Spleen (tissue), 11 donors: ENCODE data around the gene CNP. TPM values are rescaled to one million over a fixed set of nuclear protein-coding genes. Genes with fewer than 3 reads are reported as not detected.

Experiments used
- DNase-seq: peaks from one replicate; pipeline ENCODE4 v3.0.0-alpha.2; 2020
- H3K27ac ChIP-seq, 8 donors: fragments of 200-600 bp; sonication (generic) in 7 of 8; 1 replicate in 4 of 8; 2 replicates in 4 of 8; pipeline versions ENCODE4 v1.5.0 to v1.8.0; 2016 to 2021; ENCODE audit warnings: inconsistent platforms in 4 of 8, mild to moderate bottlenecking in 4 of 8, moderate library complexity in 1 of 8
- H3K27me3 ChIP-seq, 7 donors: fragments of 200-600 bp; sonication (generic) in 6 of 7; replicated peaks in 1 of 7; 1 replicate in 4 of 7; 2 replicates in 3 of 7; pipeline versions ENCODE4 v1.5.0 to v1.8.0; 2016 to 2021; ENCODE audit warnings: inconsistent platforms in 3 of 7, mild to moderate bottlenecking in 1 of 7
- H3K36me3 ChIP-seq, 6 donors: fragments of 200-600 bp; sonication (generic) in 5 of 6; 1 replicate in 4 of 6; 2 replicates in 2 of 6; pipeline versions ENCODE4 v1.5.0 to v1.8.0; 2016 to 2021; ENCODE audit warnings: inconsistent platforms in 2 of 6
- H3K4me1 ChIP-seq, 6 donors: fragments of 200-600 bp; sonication (generic) in 5 of 6; 1 replicate in 3 of 6; 2 replicates in 3 of 6; pipeline versions ENCODE4 v1.5.0 to v1.8.0; 2016 to 2021; ENCODE audit warnings: inconsistent platforms in 3 of 6
- H3K4me3 ChIP-seq, 8 donors: fragments of 200-600 bp; sonication (generic) in 7 of 8; 1 replicate in 4 of 8; 2 replicates in 4 of 8; pipeline versions ENCODE4 v1.5.0 to v1.8.0; 2016 to 2021; ENCODE audit warnings: inconsistent platforms in 4 of 8, mild to moderate bottlenecking in 4 of 8, moderate library complexity in 2 of 8
- H3K9me3 ChIP-seq, 8 donors: fragments of 200-600 bp; sonication (generic) in 7 of 8; 1 replicate in 4 of 8; 2 replicates in 4 of 8; pipeline versions ENCODE4 v1.5.0 to v1.8.0; 2016 to 2021; ENCODE audit warnings: inconsistent platforms in 4 of 8
- POLR2A ChIP-seq, 3 donors: fragments of 450-650 bp; IDR thresholded peaks; one replicate each; pipeline ENCODE4 v1.5.1; 2017; ENCODE audit warnings: antibody characterized with exemption in 3 of 3, mild to moderate bottlenecking in 1 of 3
- POLR2AphosphoS5 ChIP-seq, 3 donors: sonication (generic); formaldehyde crosslinking; IDR thresholded peaks; one replicate each; pipeline ENCODE4 v1.5.1; 2017; ENCODE audit warnings: antibody characterized with exemption in 3 of 3
- whole genome bisulfite sequencing, 5 donors: extraction: QIAGEN DNeasy Blood & Tissue Kit in 3 of 5; methylation state at CpG; one replicate each; pipeline versions ENCODE4 v1.1.5 to v1.1.7; 2013 to 2018; 5-methylcytosine and 5-hydroxymethylcytosine counted together
- intact Hi-C: fragments of 100-400 bp; cut with DNase I; formaldehyde crosslinking; loops from one replicate; pipeline ENCODE4 v1.15.0; 2023; ENCODE audit warnings: low total_unique reads
- polyA plus RNA-seq, 3 donors: library from polyadenylated mRNA; stranded (reverse); fragments of 200-250 nt; gene quantifications; one replicate each; pipeline ENCODE4 v1.2.1, GENCODE V29; 2013
- total RNA-seq, 7 donors: library from RNA; depleted of rRNA in 3 of 7; stranded (reverse); fragments of >200 nt in 3 of 7; fragmentation: NEBNext Ultra II Directional in 4 of 7; extraction: Animal tissue kit (Norgen Biotek cat#: 25700) in 4 of 7; gene quantifications; one replicate each; pipeline versions ENCODE4 v1.1.0 to v1.2.1, GENCODE V29; 2016 to 2021
- TF ChIP-seq, protein P1 (sequence below), 11 experiments: fragments of 200-600 bp in 7 of 11; fragments of 450-650 bp in 4 of 11; sonication (generic) in 4 of 11; IDR thresholded peaks in 8 of 11; conservative IDR thresholded peaks in 3 of 11; 1 replicate in 7 of 11; 2 replicates in 4 of 11; pipeline versions ENCODE4 v1.4.0 to v1.8.0; 2016 to 2021; ENCODE audit warnings: antibody characterized with exemption in 11 of 11, inconsistent platforms in 4 of 11, mild to moderate bottlenecking in 1 of 11
- donor health status: healthy with polysubstance abuse.
- donor health status: DM: no; HTN: no; CAD: no; lungs with moderate emphysema.
- donor health status: DM: no; HTN: no; CAD: no.
- donor health status: Bipolar disorder and iron deficiency.
- donor health status: healthy.
- donor health status: DM: no; HTN: no; CAD: no.
- donor health status: DM: yes; HTN: yes; CAD: no.

Gene CNP
- total and polyA plus RNA-seq, 10 donors = 22.3 to 49.8 (median 41.7) TPM

DNA sequence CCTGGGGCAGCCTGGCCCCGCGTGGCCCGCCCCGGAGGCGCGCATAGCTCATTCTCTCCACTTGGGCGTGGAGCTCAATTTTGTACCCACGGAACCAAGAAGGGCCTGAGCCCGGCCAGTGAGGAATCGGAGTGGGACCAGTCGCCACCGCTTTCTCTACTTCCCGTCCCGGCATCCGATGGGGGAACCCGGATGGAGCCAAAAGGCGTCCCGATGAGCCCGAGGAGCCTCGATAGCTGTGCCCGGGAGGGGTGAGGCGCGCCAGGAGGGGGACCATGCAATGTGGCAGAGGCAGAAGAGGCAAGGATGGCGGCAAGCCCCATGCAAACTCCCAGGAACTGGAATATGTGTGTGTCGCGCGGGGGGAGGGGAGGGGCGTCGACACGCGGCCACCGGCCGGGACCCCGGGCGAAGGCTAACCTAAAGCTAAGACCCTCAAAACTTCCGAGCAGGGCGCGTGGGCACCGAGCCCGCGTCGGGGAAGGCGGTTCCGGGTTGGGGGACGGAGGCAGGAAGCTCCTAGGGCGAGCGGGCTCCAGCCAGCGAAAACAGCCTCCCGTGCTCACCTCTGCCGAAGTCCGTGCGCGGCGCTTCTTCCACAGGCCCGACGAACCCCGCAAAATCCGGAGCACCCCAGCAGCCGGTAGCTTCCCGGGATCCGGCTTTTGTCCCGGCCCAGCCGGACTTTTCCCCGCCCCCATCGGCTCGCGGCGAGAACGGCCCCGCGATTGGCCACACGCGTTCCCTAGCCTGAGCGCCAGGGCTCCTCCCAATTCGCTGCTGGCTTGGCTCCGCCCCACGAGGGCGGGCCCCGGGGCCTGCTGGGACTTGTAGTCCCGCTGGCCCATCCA lies 48.1 kb upstream of the CNP start, which contains the start of gene ACLY:
ACLY (minus strand) TSS at position 638 of the 851 bp plus-strand sequence. CDS start 5,078 bp downstream, outside the sequence.
- Histone ChIP-seq H3K27ac (peak within 1 kb of the TSS; percentile 77 to 93 (median 90)), H3K36me3 (peaks cover 0 to 9% (median 2%) of the 10 kb centered on the region in 6 donors), H3K4me3 (peak within 1 kb of the TSS; percentile 79 to 99 (median 95)), H3K27me3 (no peaks in the 10 kb centered on the region), H3K9me3 (no peaks in the 10 kb centered on the region), H3K4me1 (peaks cover 10 to 55% (median 36%) of the 10 kb centered on the region in 6 donors)
- WGBS, 5 donors = 0 to 1% (median 1%) methylated on average over 30 to 80 of the region's 80 CpGs
- DNase-seq = peak; percentile 99
- intact Hi-C loops = no loop called here
- peak in 2 of 3 donors; percentile 46 to 63 for TF ChIP-seq POLR2A (IDR thresholded peaks at IDR 0.05)
- TF ChIP-seq, protein P1, sequence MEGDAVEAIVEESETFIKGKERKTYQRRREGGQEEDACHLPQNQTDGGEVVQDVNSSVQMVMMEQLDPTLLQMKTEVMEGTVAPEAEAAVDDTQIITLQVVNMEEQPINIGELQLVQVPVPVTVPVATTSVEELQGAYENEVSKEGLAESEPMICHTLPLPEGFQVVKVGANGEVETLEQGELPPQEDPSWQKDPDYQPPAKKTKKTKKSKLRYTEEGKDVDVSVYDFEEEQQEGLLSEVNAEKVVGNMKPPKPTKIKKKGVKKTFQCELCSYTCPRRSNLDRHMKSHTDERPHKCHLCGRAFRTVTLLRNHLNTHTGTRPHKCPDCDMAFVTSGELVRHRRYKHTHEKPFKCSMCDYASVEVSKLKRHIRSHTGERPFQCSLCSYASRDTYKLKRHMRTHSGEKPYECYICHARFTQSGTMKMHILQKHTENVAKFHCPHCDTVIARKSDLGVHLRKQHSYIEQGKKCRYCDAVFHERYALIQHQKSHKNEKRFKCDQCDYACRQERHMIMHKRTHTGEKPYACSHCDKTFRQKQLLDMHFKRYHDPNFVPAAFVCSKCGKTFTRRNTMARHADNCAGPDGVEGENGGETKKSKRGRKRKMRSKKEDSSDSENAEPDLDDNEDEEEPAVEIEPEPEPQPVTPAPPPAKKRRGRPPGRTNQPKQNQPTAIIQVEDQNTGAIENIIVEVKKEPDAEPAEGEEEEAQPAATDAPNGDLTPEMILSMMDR (IDR thresholded peaks at IDR 0.05 in 8 of 11, conservative IDR thresholded peaks at IDR 0.05 in 3 of 11) = peak in 2 of 11 experiments; percentile 13 to 24
- peak; percentile 82 to 91 (median 87) for TF ChIP-seq POLR2AphosphoS5 (IDR thresholded peaks at IDR 0.05)

DNA sequence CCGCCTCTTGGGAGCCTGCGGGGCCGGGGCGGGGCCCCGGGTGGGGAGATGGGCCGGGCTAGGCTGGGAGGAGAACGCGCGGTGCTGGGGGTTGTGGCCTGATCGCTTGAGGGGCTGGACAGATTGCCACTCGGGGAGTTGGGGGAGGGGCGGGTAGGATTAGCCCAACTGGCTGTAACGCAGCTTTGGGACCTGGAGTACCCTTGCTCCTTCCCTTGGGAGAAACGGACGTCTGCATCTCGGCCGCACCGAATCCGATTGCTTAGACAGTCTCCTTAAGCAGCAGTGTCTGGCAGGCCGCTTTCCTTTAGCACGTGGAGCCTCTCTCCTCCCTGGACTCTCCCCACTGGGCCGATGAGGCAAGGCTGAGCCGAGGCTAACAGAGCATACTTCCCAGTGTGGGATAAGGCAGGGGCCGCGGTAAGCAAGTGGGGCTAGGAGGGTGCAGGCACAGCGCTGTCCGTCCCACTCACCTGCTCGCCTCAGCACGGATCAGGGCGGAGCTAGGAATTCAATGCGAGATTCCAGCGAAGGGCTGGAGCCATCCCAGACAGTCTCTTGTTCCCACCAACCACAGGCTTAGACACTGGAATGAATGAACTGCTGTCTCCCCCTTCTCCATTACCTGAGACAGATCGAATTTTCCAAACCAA lies 47.3 kb upstream of the CNP start:
- H3K4me3 ChIP-seq = peak overlapping the region; percentile 79 to 99 (median 95)
- peaks cover 10 to 49% (median 33%) of the 10 kb centered on the region in 6 donors for H3K4me1 ChIP-seq
- no peaks in the 10 kb centered on the region for H3K27me3 ChIP-seq
- intact Hi-C loops = no loop called here
- peak overlapping the region in 6 of 8 donors; percentile 88 to 93 (median 92) for H3K27ac ChIP-seq
- H3K36me3 ChIP-seq = peaks cover 0 to 1% (median 0%) of the 10 kb centered on the region in 6 donors
- WGBS, 5 donors = 13 to 33% (median 19%) methylated on average over 12 to 33 of the region's 33 CpGs
- TF ChIP-seq POLR2A (IDR thresholded peaks at IDR 0.05) (no peak), POLR2AphosphoS5 (IDR thresholded peaks at IDR 0.05) (no peak)
- TF ChIP-seq, protein P1 (IDR thresholded peaks at IDR 0.05 in 8 of 11, conservative IDR thresholded peaks at IDR 0.05 in 3 of 11) = peak in 2 of 11 experiments; percentile 1 to 2
- no peaks in the 10 kb centered on the region for H3K9me3 ChIP-seq
- DNase-seq = no peak

DNA sequence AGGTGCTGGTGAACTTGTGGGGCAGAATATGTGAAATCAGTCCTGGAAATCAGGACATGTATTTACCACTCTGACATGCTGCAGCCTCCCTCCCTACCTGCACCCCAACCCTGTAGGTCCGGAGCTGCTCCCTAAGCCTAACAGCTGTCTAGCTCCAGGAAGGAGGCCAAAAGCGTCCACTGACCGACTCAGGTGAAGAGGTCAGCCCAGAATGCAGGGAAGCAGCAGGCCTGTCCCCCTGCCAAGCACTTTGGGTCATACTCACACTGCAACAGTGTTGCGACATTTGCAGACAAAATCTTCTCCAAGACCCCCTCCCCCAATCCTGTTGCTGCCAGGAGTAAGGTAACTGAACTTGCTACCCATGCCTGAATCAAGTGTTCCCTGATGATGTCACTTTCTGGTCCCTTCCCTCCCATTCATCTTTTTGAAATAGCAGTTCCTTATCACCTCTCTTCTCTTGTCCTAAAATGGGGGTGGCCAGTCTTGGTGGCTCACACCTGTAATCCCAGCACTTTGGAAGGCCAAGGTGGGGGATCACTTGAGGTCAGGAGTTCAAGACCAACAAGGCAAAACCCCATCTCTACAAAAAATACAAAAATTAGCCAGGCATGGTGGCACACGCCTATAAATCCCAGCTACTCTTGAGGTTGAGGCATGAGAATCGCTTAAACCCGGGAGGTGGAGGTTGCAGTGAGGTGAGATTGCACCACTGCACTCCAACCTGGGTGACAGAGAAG lies 46.6 kb upstream of the CNP start:
- Histone ChIP-seq H3K4me1 (peaks cover 10 to 42% (median 32%) of the 10 kb centered on the region in 6 donors), H3K4me3 (peak overlapping the region in 3 of 8 donors; percentile 89 to 95 (median 93)), H3K27me3 (no peaks in the 10 kb centered on the region), H3K36me3 (no peaks in the 10 kb centered on the region), H3K9me3 (no peaks in the 10 kb centered on the region), H3K27ac (no peak overlapping the region)
- intact Hi-C loops = no loop called here
- TF ChIP-seq, protein P1 (IDR thresholded peaks at IDR 0.05 in 8 of 11, conservative IDR thresholded peaks at IDR 0.05 in 3 of 11) = no peak
- peak; percentile 78 for DNase-seq
- 85 to 94% (median 88%) methylated on average over 7 of the region's 7 CpGs for WGBS, 5 donors
